ENCODE data around the gene CXCL16. TPM values are rescaled to one million over a fixed set of nuclear protein-coding genes. Genes with fewer than 3 reads are reported as not detected.
A peak's percentile ranks its signal among the peaks of the same experiment; 100 is the strongest.

The CXCL16 gene
- total RNA-seq, 2 donors from 2014 or later: 3.6 to 27.5 TPM

GRCh38 chr17:4753392-4753791, 13.7 kb upstream of the CXCL16 start:
- Histone ChIP-seq H3K27ac (no peak overlapping the region), H3K4me3 (no peak overlapping the region), H3K4me1 (no peaks in the 10 kb centered on the region), H3K9me3 (no peaks in the 10 kb centered on the region), H3K27me3 (peaks cover 0 to 7% of the 10 kb centered on the region in 2 donors), H3K36me3 (replicated peaks in 1 of 2; ENCODE audit: insufficient read depth in 1 of 2, low read depth in 2 of 2) (no peaks in the 10 kb centered on the region)
- WGBS, 2 donors: 68 to 69% methylated on average over 1 of the region's 1 CpG
- ATAC-seq (no peak), DNase-seq (no peak)
- TF ChIP-seq CTCF (IDR thresholded peaks at IDR 0.05): no peak
- no peak for TF ChIP-seq POLR2A (IDR thresholded peaks at IDR 0.05)
- intact Hi-C loops (cut with DNase I): no loop called here

DNA sequence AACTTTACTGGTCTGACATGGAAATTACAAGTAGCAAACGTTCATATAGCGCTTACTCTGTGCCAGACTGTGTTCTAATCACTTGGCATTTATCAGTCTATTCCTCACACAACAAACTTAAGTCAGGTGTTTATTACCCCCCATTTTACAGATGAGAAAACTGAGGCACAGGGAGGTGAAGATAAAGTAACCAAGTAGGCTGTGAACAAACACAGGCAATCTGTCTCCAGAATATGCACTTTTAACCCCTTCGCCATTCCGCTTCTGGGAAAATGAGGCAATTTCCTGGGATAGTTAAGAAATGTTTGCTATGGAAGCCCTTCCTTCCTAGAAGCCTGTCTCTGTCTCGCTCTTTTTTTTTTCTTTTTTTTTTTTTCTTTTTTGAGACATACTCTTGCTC, 12.2 kb upstream of the CXCL16 start:
- no peak for ATAC-seq
- no peaks in the 10 kb centered on the region for H3K4me1 ChIP-seq
- no peak overlapping the region for H3K27ac ChIP-seq
- no peak overlapping the region for H3K4me3 ChIP-seq
- peaks cover 0 to 7% of the 10 kb centered on the region in 2 donors for H3K27me3 ChIP-seq
- H3K9me3 ChIP-seq: no peaks in the 10 kb centered on the region
- TF ChIP-seq CTCF (IDR thresholded peaks at IDR 0.05): no peak
- no peak for TF ChIP-seq POLR2A (IDR thresholded peaks at IDR 0.05)
- DNase-seq: no peak
- intact Hi-C loops (cut with DNase I): no loop called here
- 51 to 70% methylated on average over 5 of the region's 5 CpGs for WGBS, 2 donors
- H3K36me3 ChIP-seq (replicated peaks in 1 of 2; ENCODE audit: insufficient read depth in 1 of 2, low read depth in 2 of 2): no peaks in the 10 kb centered on the region

DNA sequence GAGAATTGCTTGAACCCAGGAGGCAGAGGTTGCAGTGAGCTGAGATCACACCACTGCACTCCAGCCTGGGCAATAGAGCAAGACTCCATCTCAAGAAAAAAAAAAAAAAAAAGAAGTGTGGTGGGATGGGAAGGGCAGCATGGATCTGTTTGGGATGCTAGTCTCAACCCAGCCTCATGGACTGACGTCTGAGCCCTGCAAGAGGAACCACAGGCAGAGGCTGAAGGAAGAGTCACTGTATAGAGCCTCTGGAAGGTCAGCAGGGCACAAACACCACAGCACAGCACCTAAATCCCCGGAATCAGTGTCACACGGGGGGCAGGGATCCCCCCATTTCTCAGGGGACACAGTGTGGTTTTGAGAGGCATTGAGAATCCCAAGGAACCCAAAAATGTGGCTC, 10.9 kb upstream of the CXCL16 start:
- Histone ChIP-seq H3K27ac (no peak overlapping the region), H3K4me1 (no peaks in the 10 kb centered on the region), H3K27me3 (peaks cover 0 to 10% of the 10 kb centered on the region in 2 donors), H3K36me3 (replicated peaks in 1 of 2; ENCODE audit: insufficient read depth in 1 of 2, low read depth in 2 of 2) (no peaks in the 10 kb centered on the region), H3K4me3 (no peak overlapping the region), H3K9me3 (no peaks in the 10 kb centered on the region)
- no peak for ATAC-seq
- WGBS, 2 donors: 29% methylated on average over 3 of the region's 3 CpGs
- intact Hi-C loops (cut with DNase I): no loop called here
- TF ChIP-seq CTCF (IDR thresholded peaks at IDR 0.05) (no peak), POLR2A (IDR thresholded peaks at IDR 0.05) (no peak)
- no peak for DNase-seq

- Histone ChIP-seq H3K4me1 (peaks cover 6% of the 10 kb centered on the region), H3K4me3 (no peak overlapping the region), H3K36me3 (replicated peaks in 1 of 2; ENCODE audit: insufficient read depth in 1 of 2, low read depth in 2 of 2) (no peaks in the 10 kb centered on the region), H3K27ac (no peak overlapping the region), H3K9me3 (no peaks in the 10 kb centered on the region), H3K27me3 (peaks cover 0 to 23% of the 10 kb centered on the region in 2 donors)
- ATAC-seq (no peak), DNase-seq (no peak)
- TF ChIP-seq POLR2A (IDR thresholded peaks at IDR 0.05): no peak
- TF ChIP-seq CTCF (IDR thresholded peaks at IDR 0.05): no peak
- 30 to 47% methylated on average over 4 of the region's 4 CpGs for WGBS, 2 donors
- intact Hi-C loops (cut with DNase I): no loop called here
These were observed 9.0 kb upstream of the CXCL16 start for GRCh38 chr17:4748686-4749085.

DNA sequence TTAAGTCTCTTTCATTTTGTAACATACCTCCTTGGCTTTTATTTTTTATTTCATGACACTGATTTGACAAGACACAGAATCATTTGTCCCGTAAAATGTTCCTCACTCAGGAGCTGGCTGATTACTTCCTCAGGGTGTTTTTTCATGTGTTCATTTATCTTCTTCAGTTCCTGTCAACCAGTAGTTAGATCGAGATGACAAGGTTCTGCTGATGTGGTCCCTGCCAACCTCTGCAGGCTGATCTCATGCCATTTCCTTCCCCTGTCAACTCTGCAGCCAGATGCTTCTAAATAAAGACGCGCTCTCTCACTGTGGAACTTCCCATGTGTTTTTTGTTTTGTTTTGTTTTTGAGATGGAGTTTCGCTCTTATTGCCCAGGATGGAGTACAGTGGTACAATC, 8.1 kb upstream of the CXCL16 start:
- ATAC-seq (no peak), DNase-seq (peak in 1 of 4 donors; percentile 57)
- peak overlapping the region in 1 of 4 donors; percentile 16 for H3K27ac ChIP-seq
- peaks cover 0 to 23% of the 10 kb centered on the region in 2 donors for H3K27me3 ChIP-seq
- H3K4me1 ChIP-seq: peaks cover 6% of the 10 kb centered on the region
- intact Hi-C loops (cut with DNase I): no loop called here
- no peak overlapping the region for H3K4me3 ChIP-seq
- no peaks in the 10 kb centered on the region for H3K9me3 ChIP-seq
- no peaks in the 10 kb centered on the region for H3K36me3 ChIP-seq (replicated peaks in 1 of 2; ENCODE audit: insufficient read depth in 1 of 2, low read depth in 2 of 2)
- WGBS, 2 donors: 49 to 59% methylated on average over 5 of the region's 5 CpGs
- TF ChIP-seq CTCF (IDR thresholded peaks at IDR 0.05) (no peak), POLR2A (IDR thresholded peaks at IDR 0.05) (no peak)
